ENCODE measurements around the gene STK32C.
"Not testable (repeated sequence)": the region's sequence is repeated elsewhere in the genome, so short reads cannot be mapped to it uniquely, and the experiment has no call there.

The STK32C gene

DNA sequence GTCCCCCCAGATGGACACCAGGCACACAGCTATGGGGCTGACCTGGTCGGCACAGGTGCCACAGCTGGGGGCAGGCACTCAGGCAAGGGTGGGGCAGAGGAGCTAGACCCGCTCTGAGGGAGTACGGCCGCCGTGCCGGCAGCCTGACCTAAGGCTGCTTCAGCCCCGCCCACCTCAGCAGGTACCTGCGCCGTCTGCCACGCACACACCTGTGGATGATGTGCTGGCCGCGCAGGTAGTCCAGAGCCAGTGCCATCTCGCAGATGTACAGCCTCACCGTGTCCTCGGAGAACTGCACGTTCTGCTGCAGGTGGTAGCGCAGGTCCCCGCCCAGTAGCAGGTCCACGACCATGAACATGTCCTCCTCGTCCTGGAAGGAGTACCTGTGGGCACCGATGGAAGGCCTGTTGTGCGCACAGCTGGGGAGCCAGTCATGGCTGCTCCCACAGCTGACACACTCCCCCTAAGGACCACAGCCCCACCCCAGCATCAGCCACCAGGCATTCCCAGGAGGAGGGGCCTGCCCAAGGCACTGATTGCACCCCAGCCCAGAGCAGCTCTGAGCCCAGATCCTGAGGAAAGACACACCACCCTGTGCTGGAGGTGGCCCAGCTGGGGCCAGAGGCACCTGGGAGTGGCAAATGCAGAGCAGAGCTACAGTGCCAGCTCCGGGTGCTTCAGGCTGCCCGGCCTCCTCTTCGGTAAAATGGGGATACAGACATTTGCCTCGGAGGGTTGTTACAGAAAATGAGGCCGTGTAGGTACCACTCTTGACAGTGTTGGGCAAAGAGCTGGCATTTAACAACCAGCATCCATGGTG, 81.0 kb downstream of the STK32C start:
- DNase-seq (ENCODE audit: low read depth): no peak

DNA sequence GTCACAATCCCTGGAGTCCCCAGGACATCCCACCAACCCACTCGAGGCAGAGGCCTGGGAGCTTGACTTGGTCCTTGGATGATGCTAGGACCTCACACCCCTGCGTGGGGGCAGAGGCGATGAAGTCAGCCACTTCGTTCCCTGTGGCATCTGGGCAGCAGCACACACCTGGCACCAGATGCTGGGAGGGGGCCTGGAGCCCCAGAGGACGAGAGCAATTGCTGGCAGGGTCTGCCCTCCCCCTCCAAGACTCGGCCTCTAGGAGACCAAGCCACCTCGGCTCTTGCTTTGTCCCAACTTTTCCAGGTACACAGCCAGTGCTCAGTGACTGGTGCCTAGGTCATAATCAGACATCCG, 81.9 kb downstream of the STK32C start:
- DNase-seq (ENCODE audit: low read depth): no peak
- no peak overlapping the region for H3K4me3 ChIP-seq (ENCODE audit: low read depth, low read length)

More for the DNA sequence above, 81.0 kb downstream of the STK32C start:
- H3K4me3 ChIP-seq (ENCODE audit: low read depth, low read length): no peak overlapping the region

DNA sequence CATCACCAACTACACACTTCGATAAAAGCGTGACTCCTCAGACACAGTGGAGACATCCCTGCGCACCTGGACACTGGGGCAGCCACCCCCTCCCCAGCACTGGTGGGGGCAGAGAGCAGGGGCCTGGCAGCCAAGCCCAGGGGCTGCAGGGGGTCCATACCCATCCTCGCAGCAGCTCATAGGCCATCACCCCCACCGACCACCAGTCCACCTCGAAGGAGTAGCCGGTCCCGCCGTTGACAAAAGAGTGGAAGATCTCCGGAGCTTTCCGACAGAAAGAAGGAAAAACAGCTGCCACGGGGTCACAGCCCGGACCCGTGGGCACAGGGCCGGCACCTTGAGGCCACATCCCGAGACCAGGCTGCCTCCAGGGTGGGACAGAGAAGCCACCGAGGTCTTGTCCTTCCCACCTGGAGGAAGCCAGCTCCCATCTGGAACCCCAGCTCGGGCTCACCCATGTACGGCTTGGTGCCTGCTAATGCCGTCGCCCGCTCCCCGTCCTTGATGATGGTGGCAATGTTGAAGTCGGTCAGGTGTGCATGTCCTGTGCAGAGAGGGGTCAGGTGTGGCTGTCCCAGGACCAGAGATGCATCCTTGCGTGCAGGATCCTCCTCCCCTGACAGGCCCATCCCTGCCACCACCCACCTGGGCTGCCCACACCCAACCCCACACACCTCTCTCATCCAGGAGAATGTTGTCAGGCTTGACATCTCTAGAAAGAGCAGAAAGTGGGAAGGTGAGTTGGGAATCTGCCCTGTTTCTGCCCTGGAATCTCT, 82.5 kb downstream of the STK32C start:
- H3K4me3 ChIP-seq (ENCODE audit: low read depth, low read length): no peak overlapping the region

DNA sequence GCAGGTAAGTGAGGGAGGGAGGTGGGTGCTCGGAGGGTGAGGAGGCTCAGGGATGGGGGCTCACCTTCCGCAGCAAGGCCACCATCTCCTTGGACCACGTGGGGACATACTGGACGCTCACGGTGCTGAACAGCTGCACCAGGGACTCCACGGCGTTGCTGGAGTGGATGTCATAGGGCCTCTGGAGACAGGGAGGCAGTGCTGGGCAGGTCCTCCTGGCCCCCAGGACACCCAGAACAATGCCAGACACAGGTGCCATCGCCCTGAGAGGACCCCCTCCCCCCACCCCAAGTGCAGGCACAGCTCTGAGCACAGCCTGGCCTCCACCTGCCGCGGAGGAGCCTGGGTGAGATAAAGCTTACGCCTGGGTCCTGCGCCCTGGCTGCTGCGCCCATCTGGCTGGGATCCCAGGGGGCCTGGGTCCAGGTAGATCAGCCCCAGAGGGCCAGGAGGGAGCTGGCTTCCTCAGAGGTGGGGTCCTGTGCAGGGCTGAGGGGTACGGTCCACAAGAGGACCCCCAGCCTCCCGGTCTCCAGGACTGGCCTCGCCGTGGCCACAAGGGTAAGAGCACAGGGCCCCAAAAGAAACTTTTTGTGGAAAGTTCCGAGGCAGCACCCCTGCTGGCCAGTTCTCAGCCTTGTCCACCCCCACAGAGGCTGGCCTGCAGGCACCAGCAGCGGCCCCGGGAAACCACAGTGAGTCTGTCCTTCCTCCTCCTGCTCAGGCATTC, 83.2 kb downstream of the STK32C start:
- no peak overlapping the region for H3K4me3 ChIP-seq (ENCODE audit: low read depth, low read length)

More for the DNA sequence above, 82.5 kb downstream of the STK32C start:
- no peak for DNase-seq (ENCODE audit: low read depth)

DNA sequence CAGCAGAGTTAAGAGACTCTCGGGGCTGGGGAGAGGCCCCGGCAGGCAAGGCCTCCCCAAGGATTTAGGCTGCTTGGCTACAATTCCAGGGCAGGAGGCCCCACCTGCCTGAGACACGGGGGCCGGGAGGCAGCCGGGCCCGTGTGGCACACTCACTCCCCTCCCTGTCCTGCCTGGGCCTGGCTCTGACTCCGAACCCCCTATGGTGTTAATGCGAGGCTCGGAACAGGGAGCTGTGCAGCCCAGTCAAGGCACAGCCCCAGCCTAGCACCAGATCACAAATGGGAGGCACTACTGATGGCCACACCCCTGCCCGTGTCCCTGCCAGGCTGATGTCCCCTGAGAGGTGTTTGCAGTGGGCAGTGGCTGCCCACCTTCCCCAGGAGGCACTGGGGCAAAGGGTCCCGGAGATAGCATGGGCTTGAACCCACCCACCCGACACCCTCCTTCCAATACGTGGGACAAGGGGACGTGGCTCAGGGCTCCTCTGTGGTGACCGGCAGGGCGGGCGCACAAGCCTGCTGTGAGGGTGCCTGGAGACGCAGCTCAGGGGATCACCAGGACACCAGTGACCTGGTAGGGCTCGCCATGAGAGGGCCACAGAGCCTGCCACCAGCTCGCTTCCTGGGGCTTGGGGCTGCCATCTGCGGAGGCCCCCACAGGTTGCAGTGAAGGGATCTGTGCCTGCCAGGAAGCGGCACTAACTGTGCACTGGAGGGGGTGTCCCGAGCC, 84.0 kb downstream of the STK32C start:
- no peak for DNase-seq (ENCODE audit: low read depth)
- H3K4me3 ChIP-seq (ENCODE audit: low read depth, low read length): no peak overlapping the region

More for the DNA sequence above, 83.2 kb downstream of the STK32C start:
- no peak for DNase-seq (ENCODE audit: low read depth)

DNA sequence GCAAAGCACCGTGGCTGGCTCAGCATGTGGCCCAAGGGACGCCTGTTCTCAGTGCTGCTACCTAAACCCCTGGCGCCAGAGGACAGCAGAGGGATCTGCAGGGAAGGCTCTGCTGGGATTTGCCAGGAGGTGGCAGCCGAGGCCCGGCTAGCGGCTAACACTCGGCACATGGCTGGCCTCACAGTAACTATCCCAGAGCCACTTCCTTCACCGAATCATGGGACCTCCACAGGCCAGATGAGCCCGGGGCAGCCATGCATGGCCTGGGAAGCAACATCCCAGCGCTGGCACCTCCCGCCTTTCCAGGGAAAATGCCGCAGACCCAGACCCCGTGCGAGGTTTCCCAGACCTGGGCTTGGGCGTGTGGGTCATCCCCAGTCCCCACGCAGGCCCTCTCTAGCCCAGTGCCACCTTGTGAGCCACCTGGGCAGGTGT, 84.6 kb downstream of the STK32C start:
- no peak overlapping the region for H3K4me3 ChIP-seq (ENCODE audit: low read depth, low read length)
- no peak for DNase-seq (ENCODE audit: low read depth)

DNA sequence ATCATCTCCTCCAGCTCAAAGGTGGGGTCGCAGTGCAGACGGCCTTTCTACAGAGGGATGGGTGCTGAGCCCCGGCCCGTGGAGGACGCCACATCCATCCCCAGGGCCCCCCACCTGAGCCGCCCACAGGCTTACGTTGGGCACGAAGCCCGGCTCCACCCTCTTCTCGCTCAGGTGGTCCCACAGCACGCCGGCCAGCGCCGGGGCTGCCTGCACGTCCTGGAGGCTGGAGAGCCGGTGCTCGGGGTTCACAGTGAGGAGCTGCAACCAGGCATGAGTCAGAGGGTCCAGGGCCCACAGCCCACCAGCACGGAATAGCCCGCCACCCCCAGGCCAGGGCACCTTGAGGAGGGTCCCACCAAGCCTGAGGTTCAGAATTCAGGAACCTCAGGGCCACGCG, 85.0 kb downstream of the STK32C start:
- H3K4me3 ChIP-seq (ENCODE audit: low read depth, low read length): no peak overlapping the region
- no peak for DNase-seq (ENCODE audit: low read depth)

DNA sequence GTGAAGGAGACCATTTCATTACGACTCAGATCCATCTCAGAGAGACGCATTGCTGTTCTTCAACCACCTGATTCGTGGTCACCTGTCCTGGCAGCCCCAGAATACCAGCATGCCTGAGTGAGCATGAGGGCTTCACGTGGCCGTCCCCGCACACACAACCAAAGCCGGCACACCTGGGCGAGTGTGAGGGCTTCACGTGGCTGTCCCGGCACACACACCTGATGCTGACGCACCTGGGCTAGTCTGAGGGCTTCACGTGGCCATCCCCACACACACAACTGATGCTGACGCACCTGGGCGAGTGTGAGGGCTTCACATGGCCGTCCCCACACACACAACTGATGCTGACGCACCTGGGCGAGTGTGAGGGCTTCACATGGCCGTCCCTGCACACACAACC, 86.8 kb downstream of the STK32C start:
- DNase-seq (ENCODE audit: low read depth); H3K4me3 ChIP-seq (ENCODE audit: low read depth, low read length): not testable (repeated sequence)

DNA sequence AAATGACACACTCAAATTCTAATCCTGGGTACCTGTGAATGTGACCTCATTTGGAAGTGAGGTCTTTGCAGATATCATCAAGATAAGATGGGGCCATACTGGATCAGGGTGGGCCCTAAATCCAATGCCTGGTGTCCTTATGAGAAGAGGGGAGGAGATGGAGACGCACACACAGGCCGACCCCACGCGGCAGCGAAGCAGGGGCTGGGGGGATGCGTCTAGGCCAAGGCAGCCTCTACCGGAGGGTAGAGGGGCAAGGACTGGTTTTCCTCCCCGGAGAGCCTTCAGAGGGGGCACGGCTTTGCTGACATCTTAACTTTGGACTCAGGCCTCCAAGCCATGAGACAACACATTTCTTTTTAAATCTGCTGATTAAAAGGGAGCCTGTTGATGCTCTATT, 87.7 kb downstream of the STK32C start:
- no peak overlapping the region for H3K4me3 ChIP-seq (ENCODE audit: low read depth, low read length)
- no peak for DNase-seq (ENCODE audit: low read depth)

DNA sequence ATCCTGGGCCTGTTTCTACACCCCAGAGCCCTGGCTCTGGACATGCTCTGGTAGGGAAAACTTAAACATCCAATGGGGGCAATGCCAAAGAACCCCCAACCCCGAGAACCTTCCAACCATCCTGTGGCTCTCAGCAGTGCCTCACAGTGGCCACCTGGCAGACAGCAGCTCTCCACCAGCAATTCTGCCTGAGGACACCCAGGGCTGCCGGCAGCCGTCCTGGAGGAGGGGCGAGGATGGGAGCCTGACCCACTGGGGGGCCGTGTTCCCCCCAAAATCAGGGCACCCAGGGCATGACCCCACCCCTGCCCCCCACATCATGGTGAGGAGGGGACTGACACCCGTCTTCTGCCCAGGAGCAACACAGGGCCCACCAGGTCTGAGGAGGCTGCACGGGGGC, 88.3 kb downstream of the STK32C start:
- DNase-seq (ENCODE audit: low read depth): no peak

DNA sequence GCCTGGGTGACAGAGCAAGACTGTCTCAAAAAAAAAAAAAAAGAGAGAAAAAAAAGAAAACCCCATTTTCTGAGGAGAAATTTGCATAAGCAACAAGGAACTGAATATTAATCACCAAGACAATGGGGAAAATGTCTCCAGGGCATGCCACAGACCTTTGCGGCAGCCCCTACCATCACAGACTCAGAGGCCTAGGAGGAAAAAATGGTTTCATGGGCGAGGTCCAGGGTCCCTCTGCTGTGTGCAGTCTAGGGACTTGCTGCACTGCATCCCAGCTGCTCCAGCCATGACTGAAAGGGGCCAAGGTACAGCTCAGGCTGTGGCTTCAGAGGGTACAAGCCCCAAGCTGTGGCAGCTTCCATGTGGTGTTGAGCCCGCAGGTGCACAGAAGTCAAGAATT, 91.3 kb downstream of the STK32C start:
- H3K4me3 ChIP-seq (ENCODE audit: low read depth, low read length); DNase-seq (ENCODE audit: low read depth): not testable (repeated sequence)

More for the DNA sequence above, 88.3 kb downstream of the STK32C start:
- H3K4me3 ChIP-seq (ENCODE audit: low read depth, low read length): no peak overlapping the region

DNA sequence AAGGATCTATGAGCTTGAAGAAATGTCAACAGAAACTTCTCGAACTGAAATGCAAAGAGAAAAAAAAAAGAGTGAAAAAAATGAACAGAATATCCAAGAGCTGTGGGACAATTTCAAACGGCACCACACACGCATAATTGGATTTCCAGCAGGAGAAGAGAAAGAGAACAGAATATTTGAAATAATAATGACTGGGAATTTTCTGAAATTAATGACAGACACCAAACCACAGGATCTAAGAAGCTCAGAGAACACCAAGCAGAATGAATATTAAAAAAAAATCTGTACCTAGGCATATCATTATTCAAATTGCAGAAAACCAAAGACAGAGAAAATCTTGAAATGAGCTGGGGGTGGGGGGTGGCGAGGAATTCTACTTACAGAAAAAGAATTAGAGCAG, 93.8 kb downstream of the STK32C start:
- H3K4me3 ChIP-seq (ENCODE audit: low read depth, low read length): no peak overlapping the region
- no peak for DNase-seq (ENCODE audit: low read depth)

DNA sequence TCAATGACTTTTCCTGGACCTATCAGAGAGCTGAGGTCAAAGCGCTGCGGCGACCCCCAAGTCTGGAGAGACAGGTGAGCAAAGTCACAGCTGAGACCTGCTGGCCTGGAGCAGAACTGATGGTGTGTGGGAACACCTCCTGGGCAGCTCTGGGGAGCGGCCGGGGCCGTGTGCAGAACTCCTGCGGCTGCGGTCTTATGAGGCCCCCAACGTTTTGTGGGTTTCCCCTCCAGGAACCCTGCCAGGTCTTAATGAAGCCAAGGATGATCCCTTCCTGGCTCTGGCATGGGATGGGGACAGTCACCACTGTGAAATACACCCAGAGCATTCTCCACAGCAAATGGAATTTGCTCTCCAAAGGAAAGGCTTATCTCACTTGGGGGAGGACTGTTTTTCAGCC, 94.9 kb downstream of the STK32C start:
- H3K4me3 ChIP-seq (ENCODE audit: low read depth, low read length): no peak overlapping the region

DNA sequence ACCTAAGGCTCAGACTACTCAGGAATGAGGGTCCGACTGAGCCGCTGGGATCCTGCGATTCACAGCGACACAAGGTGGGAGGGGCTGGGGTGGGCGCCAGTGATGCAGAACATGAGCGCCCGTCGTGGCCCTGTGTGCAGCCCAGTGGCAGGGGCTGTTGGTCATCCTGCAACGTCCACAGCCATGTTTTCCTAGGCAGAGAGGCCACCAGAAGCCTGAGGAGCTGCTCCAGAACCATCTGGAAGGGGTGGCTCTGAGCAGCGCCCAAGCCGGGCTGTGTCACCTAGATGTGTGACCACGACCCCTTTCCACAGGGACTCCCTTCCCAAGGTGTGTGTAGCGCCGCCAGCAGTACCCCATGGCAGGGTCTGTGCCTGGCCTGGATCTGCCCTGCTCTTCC, 96.5 kb downstream of the STK32C start:
- H3K4me3 ChIP-seq (ENCODE audit: low read depth, low read length): no peak overlapping the region
- no peak for DNase-seq (ENCODE audit: low read depth)

More for the DNA sequence above, 94.9 kb downstream of the STK32C start:
- no peak for DNase-seq (ENCODE audit: low read depth)

DNA sequence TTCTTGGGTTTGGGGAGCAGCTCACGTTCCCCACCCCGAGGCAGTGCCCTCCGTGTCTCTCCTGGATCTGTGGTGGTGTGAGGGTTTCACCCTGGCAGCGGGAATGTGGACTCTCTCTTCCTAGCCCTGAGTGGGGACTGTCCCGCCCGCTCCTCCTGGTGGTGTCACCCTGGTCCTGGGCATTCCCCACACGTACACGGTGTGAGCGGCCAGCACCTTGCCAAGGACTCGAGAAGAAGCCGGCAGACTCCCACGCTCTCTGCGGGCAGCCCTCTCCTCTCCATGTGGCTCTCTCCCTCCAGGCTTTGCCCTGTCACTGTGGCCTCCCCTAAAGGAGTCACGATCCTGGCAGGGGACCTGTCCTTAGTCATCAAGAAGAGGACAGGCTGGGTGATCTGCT, 97.0 kb downstream of the STK32C start:
- no peak for DNase-seq (ENCODE audit: low read depth)
- no peak overlapping the region for H3K4me3 ChIP-seq (ENCODE audit: low read depth, low read length)

DNA sequence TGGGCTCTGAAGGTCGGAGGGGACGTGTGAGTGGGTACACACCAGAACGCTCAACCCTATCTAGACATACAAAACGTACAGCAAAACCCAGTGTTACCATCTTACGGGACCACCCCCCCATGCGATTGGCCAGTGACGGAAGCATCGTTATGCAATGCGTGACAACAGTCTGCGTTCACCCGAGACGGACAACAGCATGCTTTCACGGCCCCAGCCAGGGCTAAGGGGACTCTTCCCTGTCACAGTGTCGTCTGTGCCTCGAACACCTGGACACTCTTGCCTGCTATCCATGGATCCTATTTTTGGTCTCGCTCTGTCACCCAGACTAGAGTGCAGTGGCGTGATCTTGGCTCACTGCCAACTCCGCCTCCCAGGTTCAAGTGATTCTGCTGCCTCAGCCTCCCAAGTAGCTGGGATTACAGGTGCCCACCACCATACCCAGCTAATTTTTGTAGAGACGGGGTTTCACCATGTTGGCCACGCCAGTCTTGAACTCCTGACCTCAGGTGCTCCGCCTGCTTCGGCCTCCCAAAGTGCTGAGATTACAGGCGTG, 97.7 kb downstream of the STK32C start:
- no peak for DNase-seq (ENCODE audit: low read depth)
- H3K4me3 ChIP-seq (ENCODE audit: low read depth, low read length): no peak overlapping the region

DNA sequence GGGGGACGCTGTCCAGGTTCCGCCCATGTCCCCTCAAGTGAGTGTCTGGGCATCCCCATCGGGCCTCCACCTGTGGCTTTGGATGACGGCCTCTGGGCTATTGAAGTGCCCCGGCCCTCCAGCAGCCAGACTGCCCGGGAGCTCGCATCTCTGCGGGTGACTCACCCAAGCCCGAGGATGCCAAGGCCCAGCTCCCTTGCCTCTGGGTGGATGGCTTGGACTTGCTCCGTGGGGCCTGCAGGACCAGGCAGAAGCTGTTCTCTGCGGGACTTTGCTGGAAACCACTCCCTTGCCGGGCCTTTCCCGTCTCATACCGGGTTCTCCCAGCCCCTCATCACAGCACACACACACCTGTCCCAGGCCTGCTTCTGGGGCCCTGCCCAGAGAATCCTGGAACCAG, 98.6 kb downstream of the STK32C start:
- no peak for DNase-seq (ENCODE audit: low read depth)
- H3K4me3 ChIP-seq (ENCODE audit: low read depth, low read length): no peak overlapping the region

DNA sequence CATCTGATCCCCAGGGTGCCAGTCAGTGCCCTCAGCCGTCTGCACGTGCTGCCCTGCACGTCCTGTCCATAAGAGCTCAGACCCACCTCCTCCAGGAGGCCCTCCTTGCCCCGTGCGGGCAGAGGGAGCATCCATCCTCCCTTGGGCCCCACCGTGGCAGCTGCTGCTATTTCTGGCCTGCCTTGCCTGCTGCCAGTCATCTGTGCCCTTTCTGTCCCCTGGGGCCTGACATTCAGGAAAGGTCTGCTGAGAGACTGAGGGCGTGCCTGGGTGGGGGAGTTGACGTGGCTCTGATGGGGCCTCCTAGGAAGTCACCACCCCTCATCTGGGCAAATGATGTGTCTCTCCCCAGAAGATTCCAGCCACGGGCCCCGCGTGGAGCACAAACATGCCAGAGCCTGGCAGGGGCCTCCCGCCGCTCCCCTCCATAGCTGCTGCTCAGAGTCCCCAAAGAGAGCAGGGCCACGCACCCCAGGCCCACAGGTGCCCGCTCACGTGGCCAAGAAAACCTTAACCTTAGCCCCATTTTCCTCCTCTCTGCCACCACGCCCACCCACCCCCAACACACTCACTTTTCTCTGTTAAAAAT, 99.2 kb downstream of the STK32C start:
- DNase-seq (ENCODE audit: low read depth): no peak
- no peak overlapping the region for H3K4me3 ChIP-seq (ENCODE audit: low read depth, low read length)
